Stimulated activated CD4-positive, alpha-beta T cell treated with anti-CD3 and anti-CD28 coated beads, Interleukin-1b, Interleukin-23, amount 100 ng/mL, for 1 hour (primary cell): ENCODE results near the gene ZIC5.

Experiments
- DNase-seq, 2 donors: peaks; one replicate each; pipeline ENCODE4 v3.0.0-alpha.2; 2020; ENCODE audit warnings: low read depth in 2 of 2

ZIC5 gene

DNA sequence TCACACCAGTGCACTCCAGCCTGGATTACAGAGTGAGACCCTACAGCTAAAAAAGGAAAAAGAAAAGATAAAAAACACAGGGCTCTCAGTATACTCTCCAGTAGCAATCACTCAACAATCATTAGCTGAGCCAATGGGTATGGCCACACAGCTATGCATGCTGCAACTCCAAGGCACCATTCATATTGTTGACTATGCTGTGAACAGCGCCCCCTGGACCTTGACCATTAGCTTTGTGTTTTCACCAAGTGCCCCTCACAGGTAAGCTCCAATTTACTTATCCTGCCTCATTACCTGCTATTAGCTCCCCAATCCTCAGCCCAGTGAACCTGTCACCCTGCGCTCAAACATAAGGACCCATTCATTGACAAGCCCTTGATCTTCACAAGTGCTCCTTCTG lies 35.8 kb downstream of the ZIC5 start:
- DNase-seq, result no peak

DNA sequence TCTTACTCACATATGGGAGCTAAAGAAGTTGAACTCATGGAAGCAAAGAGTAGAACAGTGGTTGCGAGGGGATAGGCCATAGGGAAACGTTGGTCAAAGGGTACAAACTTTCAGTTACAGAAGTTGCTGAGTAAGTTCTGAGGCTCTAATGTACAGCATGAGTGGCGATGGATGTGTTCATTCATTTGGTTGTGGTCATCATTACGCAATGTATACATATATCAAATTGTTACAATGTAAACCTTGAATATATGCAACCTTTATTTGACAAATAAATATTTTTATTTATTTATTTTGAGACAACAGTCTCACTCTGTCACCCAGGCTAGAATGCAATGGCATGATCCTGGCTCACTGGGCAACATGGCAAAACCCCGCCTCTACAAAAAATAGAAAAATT lies 38.7 kb downstream of the ZIC5 start:
- no peak for DNase-seq

DNA sequence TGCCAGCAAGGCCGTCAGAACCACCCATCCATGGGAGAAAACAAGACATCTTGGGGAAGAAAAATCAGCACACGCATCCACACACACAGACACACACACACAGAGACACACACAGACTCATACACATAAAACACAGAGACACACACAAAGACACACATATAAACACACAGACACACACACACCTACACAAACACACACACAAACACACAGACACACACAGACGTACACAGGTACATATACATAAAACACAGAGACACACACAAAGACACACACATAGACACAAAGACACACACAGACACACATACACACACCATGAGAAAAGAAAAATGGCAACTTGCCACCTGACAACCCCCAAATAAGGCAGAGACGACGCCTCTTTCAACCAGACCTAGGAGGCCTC lies 40.6 kb downstream of the ZIC5 start:
- DNase-seq, result no peak

DNA sequence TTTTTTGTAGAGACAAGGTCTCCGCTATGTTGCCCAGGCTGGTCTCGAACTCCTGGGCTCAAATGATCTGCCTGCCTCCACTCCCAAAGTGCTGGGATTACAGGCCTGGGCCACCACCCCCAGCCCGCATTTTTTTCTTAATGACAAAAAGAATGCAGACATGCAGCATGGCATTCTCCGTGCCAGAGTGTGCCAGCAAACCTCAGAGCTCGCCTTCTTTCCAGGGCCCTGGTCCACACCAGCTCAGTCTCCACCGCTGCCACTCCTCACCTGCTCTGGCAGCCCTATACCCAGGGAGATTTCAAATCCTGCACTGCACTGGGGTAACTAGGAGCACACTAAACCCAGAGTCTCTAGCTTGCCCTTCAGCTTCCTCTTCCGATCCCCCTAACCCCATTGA lies 41.7 kb downstream of the ZIC5 start:
- no peak for DNase-seq

DNA sequence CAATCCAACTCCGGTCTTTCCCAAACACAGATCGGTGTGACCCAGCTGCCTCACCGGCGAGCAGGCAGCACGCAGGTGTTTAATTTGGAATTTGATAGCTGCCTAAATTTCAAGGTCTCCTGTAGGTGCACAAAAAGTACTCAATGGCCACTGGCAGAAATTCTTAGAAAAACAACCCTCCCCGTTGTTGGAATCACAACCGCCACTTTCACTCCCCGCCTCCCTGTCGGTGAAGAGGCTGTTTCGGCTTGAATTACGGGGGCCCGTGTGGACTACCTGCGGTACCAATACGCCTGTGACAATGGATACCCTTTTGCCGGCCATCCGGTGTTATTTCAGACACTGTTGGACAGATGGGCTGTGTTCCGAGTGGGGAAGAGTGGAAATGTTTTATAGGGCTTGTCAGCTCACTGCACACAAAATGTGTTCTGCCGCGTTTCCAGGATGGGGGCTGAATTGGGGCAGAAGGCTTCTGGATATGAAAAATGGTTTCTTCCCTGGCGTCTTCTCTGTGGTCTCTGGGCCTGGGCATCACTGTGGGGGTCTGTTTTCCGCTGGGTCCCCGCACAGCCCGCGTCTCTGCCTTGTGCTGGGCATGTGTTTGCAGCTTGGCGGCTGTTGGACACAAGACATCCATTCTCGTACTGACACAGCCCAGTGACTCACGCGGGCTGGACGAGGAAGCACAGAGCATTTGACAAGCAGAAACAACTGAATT lies 45.4 kb downstream of the ZIC5 start:
- DNase-seq, result no peak

DNA sequence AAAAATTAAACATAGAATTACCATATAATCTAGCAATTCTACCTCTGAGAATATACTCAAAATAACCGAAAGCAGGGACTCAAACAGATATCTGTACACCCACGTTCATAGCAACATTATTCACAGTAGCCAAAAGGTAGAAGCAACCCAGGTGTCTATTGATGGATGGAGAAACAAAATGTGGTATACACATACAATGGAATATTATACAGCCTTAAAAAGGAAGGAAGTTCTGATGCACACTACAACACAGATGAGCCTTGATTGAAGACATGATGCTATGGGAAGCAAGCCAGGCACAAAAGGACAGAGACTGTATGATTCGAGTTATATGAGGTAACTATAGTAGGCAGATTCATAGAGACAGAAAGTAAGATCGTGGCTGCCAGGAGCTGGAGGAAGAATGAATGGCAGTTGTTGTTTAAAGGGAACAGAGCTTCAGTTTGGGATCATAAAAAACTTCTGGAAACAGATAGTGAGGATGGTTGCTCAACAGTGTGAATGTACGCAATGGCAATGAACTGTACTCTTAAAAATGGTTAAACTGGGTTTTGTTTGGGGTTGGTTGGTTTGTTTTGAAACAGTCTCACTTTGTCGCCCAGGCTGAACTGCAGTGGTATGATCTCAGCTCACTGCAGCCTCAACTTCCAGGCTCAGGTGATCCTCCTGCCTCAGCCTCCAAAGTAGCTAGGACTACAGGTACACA lies 47.5 kb downstream of the ZIC5 start:
- no peak for DNase-seq

DNA sequence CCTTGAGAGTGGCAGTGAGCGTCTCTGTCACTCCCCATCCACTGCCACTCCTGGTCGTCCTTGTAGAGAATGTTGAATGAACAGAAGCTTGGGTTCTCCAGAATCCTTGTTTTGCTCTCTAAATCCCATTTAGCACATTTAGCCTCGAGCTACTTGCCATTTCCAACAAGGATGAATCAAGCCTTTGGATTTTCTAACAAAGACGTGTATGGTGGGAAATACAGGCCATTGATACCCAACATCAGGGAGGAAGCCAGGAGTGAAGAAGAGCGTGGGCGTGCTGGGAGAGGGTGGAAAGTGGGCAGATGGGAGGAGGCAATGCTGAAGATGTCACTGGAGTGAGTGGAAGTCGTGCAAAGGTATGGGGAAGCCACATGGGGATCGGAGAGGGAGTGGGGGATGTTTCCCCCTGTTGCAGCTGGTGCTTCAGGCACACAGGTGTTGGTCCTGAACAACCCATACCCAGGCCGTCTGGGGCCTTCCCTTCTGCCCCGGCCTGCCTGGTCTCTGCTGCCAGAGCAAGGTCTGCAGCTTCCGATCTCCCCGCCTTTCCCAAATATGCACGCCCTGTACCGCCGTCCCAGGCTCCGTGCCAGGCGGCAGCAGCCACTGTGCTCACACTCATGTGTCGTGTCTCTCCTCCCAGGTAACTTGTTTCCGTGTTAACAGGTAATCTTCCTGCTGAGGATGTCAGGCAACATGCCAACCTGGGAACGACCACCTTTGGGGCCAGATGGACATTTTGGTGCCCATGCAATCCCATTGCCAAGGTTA lies 48.7 kb downstream of the ZIC5 start:
- DNase-seq, result no peak

DNA sequence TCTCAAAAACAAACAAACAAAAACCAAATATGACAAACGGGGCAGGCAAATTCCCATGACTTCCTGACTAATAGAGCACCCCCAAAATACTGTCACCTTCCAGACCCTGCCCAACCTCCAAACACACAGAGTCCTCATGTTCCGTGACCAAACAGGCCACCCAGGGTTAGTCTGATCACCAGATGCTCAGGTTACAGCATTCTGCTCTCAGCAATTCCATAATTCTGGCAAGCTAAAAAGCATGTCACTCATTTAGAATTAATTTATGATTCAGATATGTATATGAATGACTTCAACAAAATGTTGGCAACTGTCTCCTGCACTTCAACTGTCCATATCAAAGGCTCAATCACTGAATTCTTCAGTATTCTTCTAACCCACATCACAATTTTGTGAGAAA lies 52.4 kb downstream of the ZIC5 start:
- DNase-seq, result no peak

DNA sequence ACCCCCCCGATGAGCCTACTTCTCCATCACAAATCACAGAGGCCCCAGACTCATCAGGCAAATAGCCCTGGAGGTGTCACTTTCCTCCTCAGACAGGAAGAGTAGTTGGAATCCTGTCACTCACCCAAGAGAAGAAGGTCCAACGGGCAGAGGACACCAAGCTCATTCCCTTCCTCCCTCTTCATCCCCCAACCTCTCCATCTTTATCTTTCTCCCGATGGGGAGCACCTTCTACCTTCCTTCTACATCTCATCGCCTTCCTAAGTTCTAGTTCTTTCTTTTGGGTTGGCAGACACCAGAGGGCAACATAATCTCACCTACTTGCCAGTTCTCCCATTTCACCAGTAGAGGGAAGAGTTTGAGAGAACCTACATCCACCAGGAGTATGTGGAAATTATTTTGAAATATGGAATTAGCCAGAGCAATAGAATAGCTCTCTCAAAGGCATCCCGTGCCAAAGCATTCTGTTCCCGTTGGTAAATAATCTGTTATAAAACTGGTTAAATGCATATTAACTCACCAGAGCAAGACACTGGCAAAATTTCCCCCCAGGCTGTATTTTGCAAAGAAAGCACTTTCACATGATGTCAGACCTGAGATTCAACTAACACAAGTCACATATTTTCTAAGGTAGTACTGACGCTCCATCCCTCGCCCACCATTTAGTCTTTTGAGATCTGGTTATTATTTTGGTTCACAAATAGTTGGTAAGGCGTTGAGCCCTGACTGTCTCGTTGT lies 55.0 kb downstream of the ZIC5 start:
- no peak for DNase-seq

DNA sequence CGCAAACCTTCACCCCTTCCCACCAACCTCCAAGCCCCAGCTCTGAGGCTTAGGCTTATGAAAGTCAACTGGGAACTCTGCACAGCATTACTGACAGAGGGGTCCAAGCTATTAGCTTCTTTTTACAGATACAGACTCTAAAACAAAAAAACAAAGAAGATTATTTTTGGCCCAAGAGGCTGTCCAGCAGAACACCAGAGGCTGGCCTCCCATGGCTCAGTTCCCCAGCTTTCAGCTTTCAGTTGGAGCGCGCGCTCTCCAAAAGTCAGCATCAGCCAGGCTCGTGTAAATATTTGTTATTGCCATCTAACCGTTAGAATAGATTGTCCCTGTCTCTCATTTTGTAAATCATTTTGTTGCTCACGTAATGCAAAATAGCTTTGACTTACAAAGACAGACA lies 58.4 kb downstream of the ZIC5 start:
- no peak for DNase-seq
